ENCODE measurements around the gene S1PR5.

Gene S1PR5

GRCh38 chr19:10514211-10515145, 2.8 kb downstream of the S1PR5 start:
- H3K4me3 ChIP-seq (ENCODE audit: low read depth, low read length), result no peak overlapping the region
- TF ChIP-seq, protein P1, sequence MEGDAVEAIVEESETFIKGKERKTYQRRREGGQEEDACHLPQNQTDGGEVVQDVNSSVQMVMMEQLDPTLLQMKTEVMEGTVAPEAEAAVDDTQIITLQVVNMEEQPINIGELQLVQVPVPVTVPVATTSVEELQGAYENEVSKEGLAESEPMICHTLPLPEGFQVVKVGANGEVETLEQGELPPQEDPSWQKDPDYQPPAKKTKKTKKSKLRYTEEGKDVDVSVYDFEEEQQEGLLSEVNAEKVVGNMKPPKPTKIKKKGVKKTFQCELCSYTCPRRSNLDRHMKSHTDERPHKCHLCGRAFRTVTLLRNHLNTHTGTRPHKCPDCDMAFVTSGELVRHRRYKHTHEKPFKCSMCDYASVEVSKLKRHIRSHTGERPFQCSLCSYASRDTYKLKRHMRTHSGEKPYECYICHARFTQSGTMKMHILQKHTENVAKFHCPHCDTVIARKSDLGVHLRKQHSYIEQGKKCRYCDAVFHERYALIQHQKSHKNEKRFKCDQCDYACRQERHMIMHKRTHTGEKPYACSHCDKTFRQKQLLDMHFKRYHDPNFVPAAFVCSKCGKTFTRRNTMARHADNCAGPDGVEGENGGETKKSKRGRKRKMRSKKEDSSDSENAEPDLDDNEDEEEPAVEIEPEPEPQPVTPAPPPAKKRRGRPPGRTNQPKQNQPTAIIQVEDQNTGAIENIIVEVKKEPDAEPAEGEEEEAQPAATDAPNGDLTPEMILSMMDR (IDR thresholded peaks at IDR 0.05; ENCODE audit: borderline replicate concordance, insufficient read depth, low read depth, low read length), result peak; percentile 10; the same call in 1 of the 2 replicates

GRCh38 chr19:10513223-10513622, 4.0 kb downstream of the S1PR5 start:
- H3K4me3 ChIP-seq (ENCODE audit: low read depth, low read length), result no peak overlapping the region
- TF ChIP-seq, protein P1 (IDR thresholded peaks at IDR 0.05; ENCODE audit: borderline replicate concordance, insufficient read depth, low read depth, low read length), result no peak

GRCh38 chr19:10510301-10510802, 6.9 kb downstream of the S1PR5 start:
- H3K4me3 ChIP-seq (ENCODE audit: low read depth, low read length), result no peak overlapping the region
- TF ChIP-seq, protein P1 (IDR thresholded peaks at IDR 0.05; ENCODE audit: borderline replicate concordance, insufficient read depth, low read depth, low read length), result peak; percentile 86

GRCh38 chr19:10508707-10509106, 8.5 kb downstream of the S1PR5 start:
- no peak overlapping the region for H3K4me3 ChIP-seq (ENCODE audit: low read depth, low read length)
- TF ChIP-seq, protein P1 (IDR thresholded peaks at IDR 0.05; ENCODE audit: borderline replicate concordance, insufficient read depth, low read depth, low read length), result no peak

- TF ChIP-seq, protein P1 (IDR thresholded peaks at IDR 0.05; ENCODE audit: borderline replicate concordance, insufficient read depth, low read depth, low read length), result no peak
- no peak overlapping the region for H3K4me3 ChIP-seq (ENCODE audit: low read depth, low read length)
These were observed 9.2 kb downstream of the S1PR5 start for GRCh38 chr19:10508036-10508435.

DNA sequence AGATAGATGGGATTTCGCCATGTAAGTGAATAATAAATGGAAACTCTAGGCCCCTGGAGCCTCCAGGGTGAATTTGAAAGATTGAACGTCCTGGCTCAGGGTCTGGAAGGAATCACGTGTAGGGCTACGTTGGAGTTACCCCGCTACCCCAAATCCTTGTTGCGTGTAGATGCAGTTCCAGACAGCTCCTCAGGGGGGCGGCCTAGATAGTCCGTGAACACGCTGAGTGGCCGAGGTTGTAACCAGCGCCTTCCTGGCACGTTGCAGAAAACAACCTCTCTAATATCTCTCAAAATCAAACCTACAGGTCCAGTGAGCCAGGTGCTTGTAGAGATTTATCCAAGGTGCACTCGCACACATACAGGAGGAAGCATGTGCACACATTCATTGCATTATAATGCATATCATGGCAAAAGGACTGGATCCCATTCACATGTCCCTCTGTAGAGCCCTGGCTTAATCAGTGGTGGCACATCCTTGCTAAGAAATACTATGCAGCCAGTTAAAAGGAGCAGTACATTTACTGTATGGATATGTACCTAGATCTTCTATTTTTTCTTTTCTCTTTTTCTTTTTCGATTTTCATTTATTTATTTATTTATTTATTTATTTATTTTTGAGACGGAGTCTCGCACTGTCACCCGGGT, 11.5 kb downstream of the S1PR5 start:
- H3K4me3 ChIP-seq (ENCODE audit: low read depth, low read length), result no peak overlapping the region
- TF ChIP-seq, protein P1 (IDR thresholded peaks at IDR 0.05; ENCODE audit: borderline replicate concordance, insufficient read depth, low read depth, low read length), result peak; percentile 82

All from GM12875 (cell line).